Type B pancreatic cell (in vitro differentiated cells): ENCODE data around the gene ZNF83. TPM values are rescaled to one million over a fixed set of nuclear protein-coding genes. Genes with fewer than 3 reads are reported as not detected.
"Not testable (repeated sequence)": the region's sequence is repeated elsewhere in the genome, so short reads cannot be mapped to it uniquely, and the experiment has no call there.

Experiments
- DNase-seq: peaks from one replicate; pipeline ENCODE4 v3.0.0; 2021; ENCODE audit warnings: mixed read lengths; ENCODE audit not compliant: unreplicated experiment; ENCODE audit errors: extremely low spot score
- H3K27ac Mint-ChIP-seq: 2 replicates; pipeline ENCODE4 v1.8.0; 2021; ENCODE audit warnings: mild to moderate bottlenecking, mixed read lengths
- H3K27me3 Mint-ChIP-seq: 2 replicates; pipeline ENCODE4 v1.8.0; 2021; ENCODE audit warnings: mixed read lengths
- H3K36me3 Mint-ChIP-seq: 2 replicates; pipeline ENCODE4 v1.8.0; 2021; ENCODE audit warnings: mixed read lengths
- H3K4me1 Mint-ChIP-seq: one replicate; pipeline ENCODE4 v1.8.0; 2021; ENCODE audit warnings: mixed read lengths; ENCODE audit not compliant: unreplicated experiment
- H3K4me3 Mint-ChIP-seq: 2 replicates; pipeline ENCODE4 v1.8.0; 2021; ENCODE audit warnings: mild to moderate bottlenecking, mixed read lengths
- H3K9me3 Mint-ChIP-seq: 2 replicates; pipeline ENCODE4 v1.8.0; 2021; ENCODE audit warnings: mixed read lengths
- total RNA-seq: library from RNA; stranded (reverse); gene quantifications from 2 replicates; pipeline ENCODE4 v1.2.1, GENCODE V29; 2021; ENCODE audit warnings: low replicate concordance
- TF ChIP-seq, protein P1 (sequence below): fragments of 200-600 bp; sonication (generic); conservative IDR thresholded peaks from 2 replicates; pipeline ENCODE4 v1.5.0; 2021; ENCODE audit warnings: antibody characterized with exemption, mild to moderate bottlenecking

Gene ZNF83
- total RNA-seq, 1 donor from 2014 or later = 76.2 TPM

GRCh38 chr19:52601025-52601973 is 36.9 kb downstream of the ZNF83 start:
- Mint-ChIP-seq H3K4me1 (peaks cover 25% of the 10 kb centered on the region), H3K27me3 (no peaks in the 10 kb centered on the region), H3K36me3 (peaks cover 39% of the 10 kb centered on the region), H3K4me3 (peak overlapping the region; percentile 96), H3K9me3 (peaks cover 7% of the 10 kb centered on the region), H3K27ac (peak overlapping the region; percentile 82)
- peak; percentile 96 for DNase-seq
- TF ChIP-seq, protein P1, sequence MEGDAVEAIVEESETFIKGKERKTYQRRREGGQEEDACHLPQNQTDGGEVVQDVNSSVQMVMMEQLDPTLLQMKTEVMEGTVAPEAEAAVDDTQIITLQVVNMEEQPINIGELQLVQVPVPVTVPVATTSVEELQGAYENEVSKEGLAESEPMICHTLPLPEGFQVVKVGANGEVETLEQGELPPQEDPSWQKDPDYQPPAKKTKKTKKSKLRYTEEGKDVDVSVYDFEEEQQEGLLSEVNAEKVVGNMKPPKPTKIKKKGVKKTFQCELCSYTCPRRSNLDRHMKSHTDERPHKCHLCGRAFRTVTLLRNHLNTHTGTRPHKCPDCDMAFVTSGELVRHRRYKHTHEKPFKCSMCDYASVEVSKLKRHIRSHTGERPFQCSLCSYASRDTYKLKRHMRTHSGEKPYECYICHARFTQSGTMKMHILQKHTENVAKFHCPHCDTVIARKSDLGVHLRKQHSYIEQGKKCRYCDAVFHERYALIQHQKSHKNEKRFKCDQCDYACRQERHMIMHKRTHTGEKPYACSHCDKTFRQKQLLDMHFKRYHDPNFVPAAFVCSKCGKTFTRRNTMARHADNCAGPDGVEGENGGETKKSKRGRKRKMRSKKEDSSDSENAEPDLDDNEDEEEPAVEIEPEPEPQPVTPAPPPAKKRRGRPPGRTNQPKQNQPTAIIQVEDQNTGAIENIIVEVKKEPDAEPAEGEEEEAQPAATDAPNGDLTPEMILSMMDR = peak; percentile 65

GRCh38 chr19:52600639-52601024 is 37.5 kb downstream of the ZNF83 start:
- H3K36me3 Mint-ChIP-seq = peaks cover 42% of the 10 kb centered on the region
- peak overlapping the region; percentile 82 for H3K27ac Mint-ChIP-seq

DNA sequence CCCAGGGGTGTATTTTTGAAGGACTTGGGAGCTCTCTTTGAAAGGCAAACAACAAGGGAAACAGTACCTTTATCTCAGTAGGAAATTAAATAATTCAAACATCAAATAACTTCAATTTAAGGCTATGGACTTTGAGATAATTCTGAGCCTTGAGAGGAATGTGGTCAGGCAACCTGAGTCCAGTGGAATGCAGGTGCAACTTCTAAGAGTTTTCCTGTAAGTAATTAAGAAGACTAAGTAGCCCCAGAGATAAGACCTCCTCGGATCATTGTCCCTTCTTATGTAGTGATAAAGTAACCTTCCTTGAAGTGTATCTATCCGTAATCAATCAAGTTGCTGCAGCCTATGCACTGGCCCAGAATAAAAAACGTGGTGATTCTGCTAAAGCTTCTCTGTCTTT is 38.9 kb downstream of the ZNF83 start:
- Mint-ChIP-seq H3K4me1 (peaks cover 24% of the 10 kb centered on the region), H3K27me3 (no peaks in the 10 kb centered on the region), H3K9me3 (peaks cover 11% of the 10 kb centered on the region), H3K27ac (peak overlapping the region; percentile 77), H3K4me3 (peak overlapping the region; percentile 55), H3K36me3 (peaks cover 37% of the 10 kb centered on the region)
- TF ChIP-seq, protein P1 = no peak
- no peak for DNase-seq

More at GRCh38 chr19:52600639-52601024, 37.5 kb downstream of the ZNF83 start:
- H3K4me3 Mint-ChIP-seq = peak overlapping the region; percentile 96
- H3K9me3 Mint-ChIP-seq = peaks cover 11% of the 10 kb centered on the region
- H3K4me1 Mint-ChIP-seq = peaks cover 24% of the 10 kb centered on the region
- H3K27me3 Mint-ChIP-seq = no peaks in the 10 kb centered on the region
- DNase-seq = no peak
- TF ChIP-seq, protein P1 = no peak

GRCh38 chr19:52593441-52593840 is 44.7 kb downstream of the ZNF83 start:
- Mint-ChIP-seq H3K36me3 (peaks cover 31% of the 10 kb centered on the region), H3K9me3 (peaks cover 11% of the 10 kb centered on the region)
- not testable (repeated sequence) for DNase-seq, H3K4me1 Mint-ChIP-seq, H3K27me3 Mint-ChIP-seq, H3K27ac Mint-ChIP-seq, H3K4me3 Mint-ChIP-seq

DNA sequence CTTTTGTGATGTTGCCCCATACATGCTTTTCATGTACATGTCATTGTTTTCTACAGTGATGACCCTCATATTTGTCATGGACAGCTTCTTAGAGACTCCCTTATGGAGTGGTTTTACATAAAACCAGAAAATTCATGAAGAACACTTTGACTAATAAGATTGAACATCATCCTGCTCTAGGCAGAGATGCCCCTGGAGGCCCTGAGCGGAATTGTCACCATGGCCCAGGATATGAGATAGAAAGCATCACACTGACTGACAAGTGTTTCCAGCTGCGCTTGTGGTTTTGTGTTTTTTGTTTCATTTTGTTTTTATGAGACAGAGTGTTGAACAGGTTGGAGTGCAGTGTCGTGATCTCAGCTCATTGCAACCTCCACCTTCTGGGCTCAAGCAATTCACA is 45.9 kb downstream of the ZNF83 start:
- Mint-ChIP-seq H3K36me3 (peaks cover 34% of the 10 kb centered on the region), H3K4me1 (no peaks in the 10 kb centered on the region), H3K27ac (no peak overlapping the region), H3K27me3 (no peaks in the 10 kb centered on the region), H3K4me3 (no peak overlapping the region), H3K9me3 (peaks cover 11% of the 10 kb centered on the region)
- TF ChIP-seq, protein P1 = no peak
- no peak for DNase-seq

GRCh38 chr19:52590728-52591127 is 47.4 kb downstream of the ZNF83 start:
- TF ChIP-seq, protein P1 = peak; percentile 34
- Mint-ChIP-seq H3K36me3 (peaks cover 20% of the 10 kb centered on the region), H3K4me3 (no peak overlapping the region), H3K9me3 (no peaks in the 10 kb centered on the region), H3K4me1 (no peaks in the 10 kb centered on the region), H3K27me3 (no peaks in the 10 kb centered on the region), H3K27ac (peak overlapping the region; percentile 16)
- no peak for DNase-seq
